Measurements from ENCODE around the gene PDE4D.
A peak's percentile ranks its signal among the peaks of the same experiment; 100 is the strongest.
"Not testable (repeated sequence)": the region's sequence is repeated elsewhere in the genome, so short reads cannot be mapped to it uniquely, and the experiment has no call there.

The PDE4D gene

GRCh38 chr5:59698207-59699178 lies 195.0 kb downstream of the PDE4D start:
- no peak for DNase-seq (ENCODE audit: low read depth)

DNA sequence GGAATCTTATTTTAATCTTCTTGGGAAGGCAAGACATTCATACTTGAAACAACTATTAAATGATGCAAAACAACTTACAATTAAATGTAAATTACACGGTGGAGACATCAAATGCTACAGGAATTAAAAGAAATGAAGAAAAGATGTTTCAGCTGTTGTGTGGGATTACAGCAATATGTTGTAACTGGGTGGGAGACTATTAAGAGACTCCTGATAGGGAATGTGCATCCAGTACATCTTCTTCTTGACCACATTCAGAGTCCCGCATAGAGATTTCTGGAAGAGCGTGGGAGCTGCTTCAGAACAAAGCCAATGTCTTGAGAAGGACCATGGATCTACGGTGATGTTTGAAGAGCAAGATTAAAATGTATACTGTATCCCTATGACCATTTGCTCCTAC lies 199.1 kb downstream of the PDE4D start:
- no peak for DNase-seq (ENCODE audit: low read depth)

DNA sequence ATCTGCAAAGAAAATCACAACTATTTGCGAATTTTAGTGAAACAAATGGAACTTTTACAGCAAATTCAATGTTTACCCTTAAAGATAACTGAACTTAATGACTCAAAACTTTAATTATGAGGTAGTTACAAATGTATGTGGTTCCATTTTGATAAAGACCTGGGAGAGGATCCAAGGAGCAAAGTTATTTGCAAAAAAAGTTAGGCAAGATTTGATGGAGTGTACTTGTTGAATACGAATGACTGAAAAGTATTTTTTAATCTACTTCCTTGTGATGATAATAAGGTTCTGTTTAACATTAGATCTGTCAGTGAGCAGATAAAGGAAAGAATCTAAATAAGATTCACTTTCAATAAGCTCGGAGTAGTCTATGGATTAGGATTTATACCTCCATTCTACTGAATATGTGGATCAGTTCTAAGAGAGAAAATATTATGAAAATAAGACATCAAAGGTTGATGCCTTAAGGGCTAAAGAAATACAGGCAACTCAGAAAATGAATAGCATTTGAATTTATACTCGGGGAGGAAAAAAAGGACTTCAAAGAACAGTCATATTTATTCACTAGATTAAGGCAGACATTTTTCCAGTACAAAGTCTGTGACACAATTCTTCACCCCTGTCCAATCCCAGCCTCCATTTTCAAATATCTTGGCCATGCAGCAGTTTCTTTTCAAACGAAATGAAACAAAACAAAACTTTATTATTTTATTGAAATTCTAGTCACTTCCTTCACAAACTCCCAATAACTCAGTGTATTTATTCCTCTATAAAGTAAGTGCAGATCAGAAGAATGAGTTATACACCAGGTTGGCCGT lies 199.8 kb downstream of the PDE4D start:
- no peak for DNase-seq (ENCODE audit: low read depth)

- DNase-seq (ENCODE audit: low read depth), result peak; percentile 62
Measured at GRCh38 chr5:59685793-59686192, 207.7 kb downstream of the PDE4D start.

GRCh38 chr5:59685191-59685530 lies 208.4 kb downstream of the PDE4D start:
- DNase-seq (ENCODE audit: low read depth), result no peak

GRCh38 chr5:59684388-59685190 lies 208.9 kb downstream of the PDE4D start:
- DNase-seq (ENCODE audit: low read depth), result no peak

GRCh38 chr5:59683311-59683710 lies 210.2 kb downstream of the PDE4D start:
- DNase-seq (ENCODE audit: low read depth), result no peak

DNA sequence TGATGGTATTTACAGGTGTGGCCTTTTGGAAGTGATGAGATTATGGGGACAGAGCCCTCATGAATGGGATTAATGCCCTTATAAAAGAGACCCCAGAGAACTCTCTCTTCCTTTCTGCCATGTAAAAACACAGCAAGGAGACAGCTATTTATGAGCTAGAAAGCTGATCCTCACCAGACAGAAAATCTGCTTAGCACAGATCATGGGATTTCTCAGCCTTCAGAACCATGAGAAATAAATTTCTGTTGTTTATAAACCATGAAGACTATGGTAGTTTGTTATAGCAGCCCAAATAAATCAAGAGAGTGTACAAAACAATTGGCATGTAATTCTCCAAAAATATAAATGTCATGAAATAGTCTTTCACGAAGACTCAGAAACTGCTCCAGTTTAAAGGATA lies 211.0 kb downstream of the PDE4D start:
- no peak for DNase-seq (ENCODE audit: low read depth)

DNA sequence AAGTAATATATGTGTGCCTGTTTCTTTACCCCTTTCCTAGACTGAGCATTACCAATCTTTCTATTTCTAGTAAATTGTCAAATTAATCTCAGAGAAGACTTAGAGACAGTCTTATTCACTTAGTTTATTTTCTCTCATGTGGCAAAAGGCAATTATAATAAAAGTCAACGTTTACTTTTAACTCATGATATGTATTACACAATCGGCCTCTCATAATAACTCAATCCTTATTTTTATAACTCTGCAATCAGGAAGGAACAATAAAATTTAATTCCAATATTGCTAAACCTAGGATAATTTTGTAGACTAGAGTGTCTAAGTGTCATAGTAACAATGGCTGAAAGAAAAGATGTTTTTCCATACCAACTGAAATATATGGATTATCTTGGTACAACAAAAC lies 214.6 kb downstream of the PDE4D start:
- DNase-seq (ENCODE audit: low read depth), result no peak

DNA sequence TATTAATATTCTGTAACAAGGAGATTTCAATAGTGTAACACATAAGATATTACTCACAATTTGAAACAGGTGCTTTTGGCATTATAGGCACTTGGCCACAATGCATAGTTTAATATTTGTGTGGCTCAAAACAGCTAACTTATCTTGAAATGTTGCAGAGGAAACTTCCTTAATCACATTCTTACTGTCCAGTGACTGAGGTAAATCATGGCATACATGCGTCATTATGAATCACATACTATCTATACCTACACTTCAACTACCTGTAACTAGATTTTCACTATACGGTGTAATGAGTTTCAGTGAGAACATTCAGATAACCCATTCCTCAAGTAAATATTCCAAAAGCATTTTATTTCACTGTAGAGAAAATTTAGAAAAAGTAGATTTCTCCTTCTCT lies 218.8 kb downstream of the PDE4D start:
- DNase-seq (ENCODE audit: low read depth), result no peak

DNA sequence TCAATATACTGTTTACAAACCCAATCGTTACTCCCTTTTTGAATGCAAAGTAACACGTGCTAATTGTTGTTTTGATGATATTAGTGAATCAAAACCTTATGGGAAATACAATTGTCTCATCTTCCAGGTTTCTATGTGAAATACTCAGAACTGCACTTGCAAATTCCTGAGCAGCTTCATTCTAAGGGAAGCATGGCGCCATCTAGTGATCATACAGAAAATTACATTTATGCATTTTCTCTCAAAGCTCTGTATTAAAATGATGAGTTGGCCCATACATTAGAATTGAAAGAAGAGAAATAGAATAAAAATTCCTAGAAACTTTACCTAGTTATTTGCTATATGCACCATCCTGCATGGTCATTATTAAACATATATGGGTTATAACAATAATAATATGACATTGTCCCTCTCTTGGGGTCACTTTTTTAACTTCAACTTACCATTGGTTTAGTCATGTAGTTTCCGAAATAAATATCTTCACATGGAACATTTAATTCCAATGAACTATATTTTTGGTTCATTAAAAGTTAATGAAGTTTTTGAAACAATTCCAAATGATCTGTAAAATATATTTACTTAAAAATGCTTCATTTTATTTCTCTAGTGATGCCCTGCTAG lies 220.0 kb downstream of the PDE4D start:
- no peak for DNase-seq (ENCODE audit: low read depth)

- DNase-seq (ENCODE audit: low read depth), result no peak
Measured at GRCh38 chr5:59666440-59667068, 227.0 kb downstream of the PDE4D start.

DNA sequence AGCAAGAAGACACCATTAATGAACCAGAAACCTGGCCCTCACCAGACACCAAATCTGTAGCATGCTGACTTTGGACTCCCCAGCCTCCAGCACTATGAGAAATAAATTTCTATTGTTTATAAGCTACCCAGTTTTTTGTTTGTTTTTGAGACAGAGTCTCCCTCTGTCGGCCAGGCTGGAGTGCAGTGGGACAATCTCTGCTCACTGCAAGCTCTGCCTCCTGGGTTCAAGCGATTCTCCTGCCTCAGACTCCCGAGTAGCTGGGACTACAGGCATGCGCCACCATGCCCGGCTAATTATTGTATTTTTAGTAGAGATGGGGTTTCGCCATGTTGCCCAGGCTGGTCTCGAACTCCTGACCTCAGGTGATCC lies 227.7 kb downstream of the PDE4D start:
- DNase-seq (ENCODE audit: low read depth), result not testable (repeated sequence)

DNA sequence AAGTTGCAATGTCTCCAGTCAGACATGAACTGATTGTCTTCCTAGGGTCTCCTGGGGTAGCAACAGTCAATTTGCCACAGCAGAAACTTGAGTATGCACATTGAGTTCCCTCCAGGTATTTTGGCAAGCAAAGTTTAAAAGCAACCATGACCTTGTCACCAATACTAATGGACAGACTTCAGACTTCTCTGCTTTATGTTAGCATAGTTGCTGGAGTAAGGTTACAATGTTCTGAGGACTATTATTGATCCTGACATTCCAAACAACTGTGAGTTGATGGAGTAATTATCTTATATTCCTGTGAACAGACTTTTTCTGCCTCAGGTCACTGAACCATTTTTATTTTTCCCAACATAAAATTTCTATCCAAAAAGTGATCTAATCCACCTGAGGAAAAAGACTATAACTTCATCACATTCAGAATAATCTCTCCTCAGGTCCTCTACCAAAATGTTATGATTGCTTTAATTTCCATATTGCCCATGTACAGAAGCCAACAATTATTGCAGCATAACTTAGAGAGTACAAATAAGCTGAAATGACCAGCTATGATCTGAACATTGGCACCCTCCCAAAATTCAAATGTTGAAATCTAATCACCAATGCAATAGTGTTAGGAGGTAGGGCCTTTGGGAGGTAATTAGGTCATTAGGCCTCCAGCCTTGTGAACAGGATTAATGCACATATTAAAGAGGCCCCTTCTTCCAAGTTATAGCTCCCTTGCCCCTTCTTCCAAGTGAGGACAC lies 228.3 kb downstream of the PDE4D start:
- DNase-seq (ENCODE audit: low read depth), result no peak

- no peak for DNase-seq (ENCODE audit: low read depth)
Measured at GRCh38 chr5:59661954-59662615, 231.4 kb downstream of the PDE4D start.

DNA sequence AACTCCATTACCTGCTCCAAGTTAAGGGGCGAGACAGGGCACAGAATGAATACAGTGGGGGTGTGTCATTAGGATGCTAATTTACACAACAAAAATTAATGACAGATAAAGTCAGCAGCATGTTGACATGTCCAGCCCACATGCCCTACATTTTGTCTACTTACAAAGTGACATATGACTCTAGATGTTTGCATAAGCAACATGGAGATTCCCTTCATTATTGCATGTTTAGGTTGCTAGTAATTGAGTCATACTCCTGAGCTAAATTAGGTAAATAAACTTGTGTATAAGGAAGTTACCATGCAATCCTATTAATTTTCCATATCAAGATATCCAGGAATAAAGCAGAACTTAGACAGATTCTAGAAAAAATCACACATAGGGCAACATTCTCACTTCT lies 232.2 kb downstream of the PDE4D start:
- no peak for DNase-seq (ENCODE audit: low read depth)

DNA sequence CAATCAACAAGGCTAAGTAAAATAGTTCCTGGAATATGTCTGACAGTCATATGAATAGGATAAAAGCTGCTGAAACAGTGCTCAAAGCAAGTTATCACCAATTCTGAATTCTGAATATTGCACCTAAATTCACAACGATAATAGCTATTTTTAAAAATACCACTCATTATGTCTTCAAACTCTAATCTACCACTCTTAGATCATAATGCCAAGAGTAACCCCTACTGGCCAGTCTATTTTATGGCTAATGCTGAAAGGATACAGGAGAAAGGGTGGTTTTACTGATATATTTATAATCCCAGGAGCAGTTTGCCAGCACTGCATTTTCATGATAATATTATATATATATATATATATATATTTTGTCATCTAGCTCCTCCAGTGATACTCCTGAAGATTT lies 232.8 kb downstream of the PDE4D start:
- no peak for DNase-seq (ENCODE audit: low read depth)

GRCh38 chr5:59656351-59657254 lies 236.9 kb downstream of the PDE4D start:
- no peak for DNase-seq (ENCODE audit: low read depth)

DNA sequence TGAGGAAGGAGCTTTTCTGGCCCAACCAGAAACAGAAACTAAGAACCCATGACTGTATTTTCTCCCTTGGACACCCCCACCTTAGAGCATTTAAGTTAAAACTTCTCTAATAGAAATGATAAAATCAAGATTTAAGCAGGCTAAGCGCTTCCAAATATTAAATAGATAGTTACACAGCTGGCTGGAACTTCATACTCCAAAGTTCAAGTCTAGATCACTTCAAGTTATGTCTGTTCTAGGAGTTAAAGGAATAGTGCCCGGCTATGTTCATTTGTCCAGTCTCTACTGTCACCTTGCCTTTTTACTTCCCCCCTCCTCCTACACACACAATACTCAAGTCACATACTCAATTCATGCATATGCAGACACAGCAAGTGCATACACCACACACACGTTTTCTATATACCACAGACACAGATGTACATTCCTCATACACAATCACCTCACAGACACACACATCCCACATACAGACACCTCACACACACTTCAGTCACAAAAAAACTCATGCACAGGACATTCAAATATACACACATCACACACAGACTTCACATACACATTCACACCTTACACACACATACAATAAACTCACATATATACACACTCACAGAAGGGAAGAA lies 237.7 kb downstream of the PDE4D start:
- no peak for DNase-seq (ENCODE audit: low read depth)

Measured in GM04504 (cell line).